HG03097 (cell line): ENCODE measurements around the gene STX12.
A peak's percentile ranks its signal among the peaks of the same experiment; 100 is the strongest.
"Not testable (repeated sequence)": the region's sequence is repeated elsewhere in the genome, so short reads cannot be mapped to it uniquely, and the experiment has no call there.

Experiments used
- ATAC-seq: cut with Tn5 transposase; IDR thresholded peaks from one replicate; pipeline ENCODE4 v1.9.1; 2021; ENCODE audit not compliant: unreplicated experiment, low FRiP score

STX12 gene

GRCh38 chr1:27864264-27864895 is 91.4 kb downstream of the STX12 start:
- ATAC-seq = no peak

- ATAC-seq = no peak
Measured at GRCh38 chr1:27865821-27866220, 92.8 kb downstream of the STX12 start.

GRCh38 chr1:27868556-27868931 is 95.5 kb downstream of the STX12 start:
- ATAC-seq = no peak

GRCh38 chr1:27868932-27869718 is 96.1 kb downstream of the STX12 start:
- ATAC-seq = peak; percentile 40

GRCh38 chr1:27869719-27870085 is 96.7 kb downstream of the STX12 start:
- no peak for ATAC-seq

- not testable (repeated sequence) for ATAC-seq
Measured at GRCh38 chr1:27871076-27871475, 98.1 kb downstream of the STX12 start.

- ATAC-seq = no peak
Measured at GRCh38 chr1:27872059-27872801, 99.2 kb downstream of the STX12 start, which contains the start of gene THEMIS2. TSS of gene THEMIS2 (plus strand) at chr1:27872544. CDS start at chr1:27872572, 28 bp downstream.

- no peak for ATAC-seq
Measured at GRCh38 chr1:27872802-27873551, 100.0 kb downstream of the STX12 start.

GRCh38 chr1:27873671-27874384 is 100.8 kb downstream of the STX12 start:
- ATAC-seq = no peak
